GM23338 (cell line): Measurements from ENCODE around the gene DDX18. TPM values are rescaled to one million over a fixed set of nuclear protein-coding genes. Genes with fewer than 3 reads are reported as not detected.

Experiments used
- ATAC-seq: fragments of 200-7000 bp; cut with Tn5 transposase; 3 replicates; pipeline ENCODE4 v1.9.1; 2020
- DNase-seq: peaks from one replicate; pipeline ENCODE4 v3.0.0-alpha.2; 2015; ENCODE audit warnings: low spot score
- H2AFZ ChIP-seq: fragments of 200-600 bp; sonication (generic); 2 replicates; pipeline ENCODE4 v1.8.0; 2016; ENCODE audit warnings: antibody characterized with exemption, mild to moderate bottlenecking, moderate library complexity
- H3F3A ChIP-seq: fragments of 200-600 bp; sonication (generic); replicated peaks from 2 replicates; pipeline ENCODE4 v1.8.0; 2017; ENCODE audit warnings: antibody characterized with exemption, mixed run types, low read depth
- H3K27ac ChIP-seq: fragments of 200-600 bp; sonication (generic); 2 replicates; pipeline ENCODE4 v1.6.1; 2016; ENCODE audit warnings: low read depth
- H3K27me3 ChIP-seq: fragments of 200-600 bp; sonication (generic); 2 replicates; pipeline ENCODE4 v1.8.0; 2016; ENCODE audit warnings: mild to moderate bottlenecking, mixed run types, moderate library complexity; ENCODE audit not compliant: insufficient read depth
- H3K36me3 ChIP-seq: fragments of 200-600 bp; sonication (generic); 2 replicates; pipeline ENCODE4 v1.8.0; 2016; ENCODE audit warnings: mild to moderate bottlenecking; ENCODE audit not compliant: insufficient read depth
- H3K4me1 ChIP-seq: fragments of 200-600 bp; sonication (generic); 2 replicates; pipeline ENCODE4 v1.8.0; 2016; ENCODE audit warnings: mild to moderate bottlenecking, moderate library complexity; ENCODE audit not compliant: insufficient read depth
- H3K4me2 ChIP-seq: fragments of 200-600 bp; sonication (generic); 2 replicates; pipeline ENCODE4 v1.7.1; 2017; ENCODE audit warnings: mixed run types
- H3K4me3 ChIP-seq: fragments of 200-600 bp; sonication (generic); 2 replicates; pipeline ENCODE4 v1.6.1; 2016; ENCODE audit warnings: mixed run types
- H3K79me2 ChIP-seq: fragments of 200-600 bp; sonication (generic); replicated peaks from 2 replicates; pipeline ENCODE4 v1.8.0; 2017; ENCODE audit warnings: mild to moderate bottlenecking; ENCODE audit not compliant: insufficient read depth
- H3K9me2 ChIP-seq: fragments of 200-600 bp; sonication (generic); 2 replicates; pipeline ENCODE4 v1.8.0; 2017; ENCODE audit not compliant: insufficient read depth
- H4K20me1 ChIP-seq: fragments of 200-600 bp; sonication (generic); replicated peaks from 2 replicates; pipeline ENCODE4 v1.8.0; 2017; ENCODE audit warnings: mild to moderate bottlenecking; ENCODE audit not compliant: insufficient read depth
- H3K27ac Mint-ChIP-seq: 2 replicates; pipeline ENCODE4 v1.8.0; 2020; ENCODE audit warnings: inconsistent platforms, mild to moderate bottlenecking, moderate library complexity, mixed read lengths
- H3K27me3 Mint-ChIP-seq: 3 replicates; pipeline ENCODE4 v1.8.0; 2022; ENCODE audit warnings: low read depth, mild to moderate bottlenecking, moderate library complexity, mixed read lengths, inconsistent platforms; ENCODE audit not compliant: insufficient read depth, poor library complexity
- H3K36me3 Mint-ChIP-seq: 3 replicates; pipeline ENCODE4 v1.8.0; 2021; ENCODE audit warnings: low read depth, mild to moderate bottlenecking, inconsistent platforms, moderate library complexity, mixed read lengths
- H3K4me1 Mint-ChIP-seq: 3 replicates; pipeline ENCODE4 v1.8.0; 2020; ENCODE audit warnings: mild to moderate bottlenecking, inconsistent platforms, mixed read lengths
- H3K4me3 Mint-ChIP-seq: 3 replicates; pipeline ENCODE4 v1.8.0; 2021; ENCODE audit warnings: moderate library complexity, mild to moderate bottlenecking, inconsistent platforms, mixed read lengths
- H3K9me3 Mint-ChIP-seq: 3 replicates; pipeline ENCODE4 v1.8.0; 2020; ENCODE audit warnings: moderate library complexity, mild to moderate bottlenecking, inconsistent platforms, mixed read lengths
- CTCF ChIP-seq, 2 experiments: fragments of 200-600 bp in 1 of 2; sonication (generic) in 1 of 2; conservative IDR thresholded peaks; 2 replicates each; pipeline versions ENCODE4 v1.5.1 to v1.6.1; 2016 to 2017; ENCODE audit warnings: antibody characterized with exemption in 2 of 2, low read depth in 2 of 2, mild to moderate bottlenecking in 2 of 2, moderate library complexity in 1 of 2
- NANOG ChIP-seq: IDR thresholded peaks from 2 replicates; pipeline ENCODE4 v1.6.1; 2016; ENCODE audit warnings: antibody characterized with exemption, borderline replicate concordance
- REST ChIP-seq: IDR thresholded peaks from one replicate; pipeline ENCODE4 v1.6.1; 2018; ENCODE audit warnings: antibody characterized with exemption; ENCODE audit not compliant: unreplicated experiment
- polyA plus RNA-seq: library from polyadenylated mRNA; unstranded; fragments of >200 nt; fragmentation: Nextera tagmentation; extraction: Ambion mirVana; gene quantifications from 2 replicates; pipeline ENCODE4 v1.2.1, GENCODE V29; 2016
- total RNA-seq: library from RNA; depleted of rRNA; stranded (reverse); fragments of >200 nt; shearing (Covaris generic); gene quantifications from 2 replicates; pipeline ENCODE4 v1.2.3, GENCODE V29; 2014
- TF ChIP-seq, protein P1 (sequence below): IDR thresholded peaks from 2 replicates; pipeline ENCODE4 v1.6.1; 2016; ENCODE audit warnings: antibody characterized with exemption
- TF ChIP-seq, protein P2 (sequence below): fragments of 250-450 bp; sonication (Bioruptor Pico); IDR thresholded peaks from 2 replicates; pipeline ENCODE4 v1.5.0; 2020; ENCODE audit warnings: mild to moderate bottlenecking, moderate library complexity

DDX18 gene
- total and polyA plus RNA-seq, 2 experiments from 2014 or later: 102 to 169 TPM

DNA sequence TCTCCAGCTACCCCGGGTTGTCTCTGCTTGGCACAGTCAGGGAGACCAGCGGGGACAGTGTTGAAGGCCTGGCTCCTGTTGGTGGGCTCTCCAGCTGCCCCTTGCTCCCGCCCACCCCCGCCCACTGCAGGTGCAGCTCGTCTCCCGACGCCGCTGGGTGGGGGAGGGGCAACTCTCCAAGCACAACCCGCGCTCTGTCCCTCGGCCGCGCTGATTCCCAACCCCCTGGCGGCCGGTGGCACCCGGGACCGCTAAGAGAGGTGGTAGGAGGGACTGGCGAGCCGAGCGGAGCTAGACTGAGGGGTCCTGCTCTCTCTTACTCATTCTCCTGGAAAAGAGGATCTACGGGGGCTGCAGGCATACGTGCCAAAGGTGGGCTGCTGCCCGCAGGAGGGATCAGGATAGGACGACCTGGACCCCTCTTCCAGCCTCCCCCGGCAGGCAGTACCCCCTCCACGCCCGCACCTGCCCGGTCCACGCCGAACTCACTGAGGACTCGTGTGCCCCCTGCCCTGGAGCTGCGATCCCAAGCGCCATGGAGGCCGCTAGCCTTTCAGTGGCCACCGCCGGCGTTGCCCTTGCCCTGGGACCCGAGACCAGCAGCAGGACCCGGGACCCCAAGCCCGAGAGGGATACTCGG is 44.5 kb downstream of the DDX18 start:
- peaks cover 9% of the 10 kb centered on the region for H3K27me3 Mint-ChIP-seq
- ATAC-seq (peak; percentile 84), DNase-seq (peak; percentile 88)
- Histone ChIP-seq H3F3A (0 out of 2 replicates have a peak, but pooled peaks cover 4% of the 10 kb centered on the region), H3K27me3 (peaks cover 35% of the 10 kb centered on the region), H3K4me2 (peak overlapping the region; percentile 88), H3K4me3 (peak overlapping the region; percentile 59), H3K9me2 (no peaks in the 10 kb centered on the region), H2AFZ (peak overlapping the region; percentile 95), H4K20me1 (no peaks in the 10 kb centered on the region), H3K79me2 (no peaks in the 10 kb centered on the region), H3K4me1 (peaks cover 5% of the 10 kb centered on the region; the same call in 1 of the 2 replicates), H3K36me3 (no peaks in the 10 kb centered on the region), H3K27ac (no peak overlapping the region)
- no peaks in the 10 kb centered on the region for H3K36me3 Mint-ChIP-seq
- peaks cover 9% of the 10 kb centered on the region; the same call in 2 of the 3 replicates for H3K4me1 Mint-ChIP-seq
- H3K9me3 Mint-ChIP-seq: no peaks in the 10 kb centered on the region
- TF ChIP-seq CTCF (conservative IDR thresholded peaks at IDR 0.05; ENCODE audit: low read depth in 2 of 2): peak in 1 of 2 experiments; percentile 31; a peak in 2 of 4 replicates
- TF ChIP-seq, protein P1, sequence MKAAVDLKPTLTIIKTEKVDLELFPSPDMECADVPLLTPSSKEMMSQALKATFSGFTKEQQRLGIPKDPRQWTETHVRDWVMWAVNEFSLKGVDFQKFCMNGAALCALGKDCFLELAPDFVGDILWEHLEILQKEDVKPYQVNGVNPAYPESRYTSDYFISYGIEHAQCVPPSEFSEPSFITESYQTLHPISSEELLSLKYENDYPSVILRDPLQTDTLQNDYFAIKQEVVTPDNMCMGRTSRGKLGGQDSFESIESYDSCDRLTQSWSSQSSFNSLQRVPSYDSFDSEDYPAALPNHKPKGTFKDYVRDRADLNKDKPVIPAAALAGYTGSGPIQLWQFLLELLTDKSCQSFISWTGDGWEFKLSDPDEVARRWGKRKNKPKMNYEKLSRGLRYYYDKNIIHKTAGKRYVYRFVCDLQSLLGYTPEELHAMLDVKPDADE: no peak
- peak overlapping the region; percentile 38; the same call in 1 of the 3 replicates for H3K4me3 Mint-ChIP-seq
- H3K27ac Mint-ChIP-seq: no peak overlapping the region

DNA sequence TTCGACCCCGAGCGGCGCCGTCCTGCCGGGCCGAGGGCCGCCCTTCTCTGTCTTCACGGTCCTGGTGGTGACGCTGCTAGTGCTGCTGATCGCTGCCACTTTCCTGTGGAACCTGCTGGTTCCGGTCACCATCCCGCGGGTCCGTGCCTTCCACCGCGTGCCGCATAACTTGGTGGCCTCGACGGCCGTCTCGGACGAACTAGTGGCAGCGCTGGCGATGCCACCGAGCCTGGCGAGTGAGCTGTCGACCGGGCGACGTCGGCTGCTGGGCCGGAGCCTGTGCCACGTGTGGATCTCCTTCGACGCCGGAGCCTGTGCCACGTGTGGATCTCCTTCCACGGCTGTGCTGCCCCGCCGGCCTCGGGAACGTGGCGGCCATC is 45.0 kb downstream of the DDX18 start:
- ATAC-seq (peak; percentile 24; the same call in 1 of the 3 replicates), DNase-seq (no peak)
- H3F3A ChIP-seq: 0 out of 2 replicates have a peak, but pooled peaks cover 4% of the 10 kb centered on the region
- H3K9me2 ChIP-seq: no peaks in the 10 kb centered on the region
- no peaks in the 10 kb centered on the region for H3K9me3 Mint-ChIP-seq
- no peaks in the 10 kb centered on the region for H3K36me3 ChIP-seq
- H3K4me3 Mint-ChIP-seq: no peak overlapping the region
- H2AFZ ChIP-seq: peak overlapping the region; percentile 94
- H3K27me3 Mint-ChIP-seq: peaks cover 9% of the 10 kb centered on the region
- H3K4me1 ChIP-seq: peaks cover 5% of the 10 kb centered on the region; the same call in 1 of the 2 replicates
- H3K79me2 ChIP-seq: no peaks in the 10 kb centered on the region
- peaks cover 35% of the 10 kb centered on the region for H3K27me3 ChIP-seq
- H3K27ac ChIP-seq: no peak overlapping the region
- no peak overlapping the region for H3K27ac Mint-ChIP-seq
- no peaks in the 10 kb centered on the region for H4K20me1 ChIP-seq
- H3K36me3 Mint-ChIP-seq: no peaks in the 10 kb centered on the region
- H3K4me1 Mint-ChIP-seq: peaks cover 9% of the 10 kb centered on the region; the same call in 2 of the 3 replicates
- H3K4me3 ChIP-seq: peak overlapping the region; percentile 59
- peak overlapping the region; percentile 88; the same call in 1 of the 2 replicates for H3K4me2 ChIP-seq
- TF ChIP-seq, protein P2, sequence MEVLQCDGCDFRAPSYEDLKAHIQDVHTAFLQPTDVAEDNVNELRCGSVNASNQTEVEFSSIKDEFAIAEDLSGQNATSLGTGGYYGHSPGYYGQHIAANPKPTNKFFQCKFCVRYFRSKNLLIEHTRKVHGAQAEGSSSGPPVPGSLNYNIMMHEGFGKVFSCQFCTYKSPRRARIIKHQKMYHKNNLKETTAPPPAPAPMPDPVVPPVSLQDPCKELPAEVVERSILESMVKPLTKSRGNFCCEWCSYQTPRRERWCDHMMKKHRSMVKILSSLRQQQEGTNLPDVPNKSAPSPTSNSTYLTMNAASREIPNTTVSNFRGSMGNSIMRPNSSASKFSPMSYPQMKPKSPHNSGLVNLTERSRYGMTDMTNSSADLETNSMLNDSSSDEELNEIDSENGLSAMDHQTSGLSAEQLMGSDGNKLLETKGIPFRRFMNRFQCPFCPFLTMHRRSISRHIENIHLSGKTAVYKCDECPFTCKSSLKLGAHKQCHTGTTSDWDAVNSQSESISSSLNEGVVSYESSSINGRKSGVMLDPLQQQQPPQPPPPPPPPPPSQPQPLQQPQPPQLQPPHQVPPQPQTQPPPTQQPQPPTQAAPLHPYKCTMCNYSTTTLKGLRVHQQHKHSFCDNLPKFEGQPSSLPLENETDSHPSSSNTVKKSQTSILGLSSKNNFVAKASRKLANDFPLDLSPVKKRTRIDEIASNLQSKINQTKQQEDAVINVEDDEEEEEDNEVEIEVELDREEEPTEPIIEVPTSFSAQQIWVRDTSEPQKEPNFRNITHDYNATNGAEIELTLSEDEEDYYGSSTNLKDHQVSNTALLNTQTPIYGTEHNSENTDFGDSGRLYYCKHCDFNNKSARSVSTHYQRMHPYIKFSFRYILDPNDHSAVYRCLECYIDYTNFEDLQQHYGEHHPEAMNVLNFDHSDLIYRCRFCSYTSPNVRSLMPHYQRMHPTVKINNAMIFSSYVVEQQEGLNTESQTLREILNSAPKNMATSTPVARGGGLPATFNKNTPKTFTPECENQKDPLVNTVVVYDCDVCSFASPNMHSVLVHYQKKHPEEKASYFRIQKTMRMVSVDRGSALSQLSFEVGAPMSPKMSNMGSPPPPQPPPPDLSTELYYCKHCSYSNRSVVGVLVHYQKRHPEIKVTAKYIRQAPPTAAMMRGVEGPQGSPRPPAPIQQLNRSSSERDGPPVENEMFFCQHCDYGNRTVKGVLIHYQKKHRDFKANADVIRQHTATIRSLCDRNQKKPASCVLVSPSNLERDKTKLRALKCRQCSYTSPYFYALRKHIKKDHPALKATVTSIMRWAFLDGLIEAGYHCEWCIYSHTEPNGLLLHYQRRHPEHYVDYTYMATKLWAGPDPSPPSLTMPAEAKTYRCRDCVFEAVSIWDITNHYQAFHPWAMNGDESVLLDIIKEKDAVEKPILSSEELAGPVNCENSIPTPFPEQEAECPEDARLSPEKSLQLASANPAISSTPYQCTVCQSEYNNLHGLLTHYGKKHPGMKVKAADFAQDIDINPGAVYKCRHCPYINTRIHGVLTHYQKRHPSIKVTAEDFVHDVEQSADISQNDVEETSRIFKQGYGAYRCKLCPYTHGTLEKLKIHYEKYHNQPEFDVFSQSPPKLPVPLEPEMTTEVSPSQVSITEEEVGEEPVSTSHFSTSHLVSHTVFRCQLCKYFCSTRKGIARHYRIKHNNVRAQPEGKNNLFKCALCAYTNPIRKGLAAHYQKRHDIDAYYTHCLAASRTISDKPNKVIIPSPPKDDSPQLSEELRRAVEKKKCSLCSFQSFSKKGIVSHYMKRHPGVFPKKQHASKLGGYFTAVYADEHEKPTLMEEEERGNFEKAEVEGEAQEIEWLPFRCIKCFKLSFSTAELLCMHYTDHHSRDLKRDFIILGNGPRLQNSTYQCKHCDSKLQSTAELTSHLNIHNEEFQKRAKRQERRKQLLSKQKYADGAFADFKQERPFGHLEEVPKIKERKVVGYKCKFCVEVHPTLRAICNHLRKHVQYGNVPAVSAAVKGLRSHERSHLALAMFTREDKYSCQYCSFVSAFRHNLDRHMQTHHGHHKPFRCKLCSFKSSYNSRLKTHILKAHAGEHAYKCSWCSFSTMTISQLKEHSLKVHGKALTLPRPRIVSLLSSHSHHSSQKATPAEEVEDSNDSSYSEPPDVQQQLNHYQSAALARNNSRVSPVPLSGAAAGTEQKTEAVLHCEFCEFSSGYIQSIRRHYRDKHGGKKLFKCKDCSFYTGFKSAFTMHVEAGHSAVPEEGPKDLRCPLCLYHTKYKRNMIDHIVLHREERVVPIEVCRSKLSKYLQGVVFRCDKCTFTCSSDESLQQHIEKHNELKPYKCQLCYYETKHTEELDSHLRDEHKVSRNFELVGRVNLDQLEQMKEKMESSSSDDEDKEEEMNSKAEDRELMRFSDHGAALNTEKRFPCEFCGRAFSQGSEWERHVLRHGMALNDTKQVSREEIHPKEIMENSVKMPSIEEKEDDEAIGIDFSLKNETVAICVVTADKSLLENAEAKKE (CRISPR knock-in tag): no peak
- no peak for TF ChIP-seq REST
- TF ChIP-seq, protein P1: no peak
- TF ChIP-seq NANOG: no peak
